PC-3 (cell line): ENCODE data around the gene PPHLN1.

Source experiments
- EZH2 ChIP-seq: fragments of 300-600 bp; sonication (generic); IDR thresholded peaks from one replicate; pipeline ENCODE4 v1.6.1; 2017; ENCODE audit warnings: antibody characterized with exemption, mild to moderate bottlenecking, low read length; ENCODE audit not compliant: unreplicated experiment
- TF ChIP-seq, protein P1 (sequence below): fragments of 300-600 bp; sonication (generic); conservative IDR thresholded peaks from 2 replicates; pipeline ENCODE4 v1.5.1; 2017; ENCODE audit warnings: antibody characterized with exemption, low read depth, mild to moderate bottlenecking, low read length

DNA sequence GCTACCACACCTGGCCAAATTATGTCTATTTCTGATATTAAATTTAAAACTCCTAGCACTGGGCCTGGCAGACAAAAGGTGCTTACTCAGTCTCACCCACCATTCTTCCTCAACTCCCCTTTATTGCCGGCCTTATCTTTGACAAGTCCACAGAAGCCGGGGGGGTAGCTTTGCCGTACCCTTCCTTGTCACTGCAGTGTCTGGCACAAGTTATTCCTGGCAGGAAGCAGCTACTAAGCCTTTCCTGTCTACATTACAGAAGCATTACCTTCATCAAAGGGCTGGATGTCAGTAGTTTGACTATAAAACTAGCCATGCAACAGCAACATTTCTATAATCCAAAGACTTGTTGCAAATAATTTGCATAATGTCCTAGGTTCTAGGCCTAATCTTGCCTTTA, 136.5 kb downstream of the PPHLN1 start:
- TF ChIP-seq, protein P1, sequence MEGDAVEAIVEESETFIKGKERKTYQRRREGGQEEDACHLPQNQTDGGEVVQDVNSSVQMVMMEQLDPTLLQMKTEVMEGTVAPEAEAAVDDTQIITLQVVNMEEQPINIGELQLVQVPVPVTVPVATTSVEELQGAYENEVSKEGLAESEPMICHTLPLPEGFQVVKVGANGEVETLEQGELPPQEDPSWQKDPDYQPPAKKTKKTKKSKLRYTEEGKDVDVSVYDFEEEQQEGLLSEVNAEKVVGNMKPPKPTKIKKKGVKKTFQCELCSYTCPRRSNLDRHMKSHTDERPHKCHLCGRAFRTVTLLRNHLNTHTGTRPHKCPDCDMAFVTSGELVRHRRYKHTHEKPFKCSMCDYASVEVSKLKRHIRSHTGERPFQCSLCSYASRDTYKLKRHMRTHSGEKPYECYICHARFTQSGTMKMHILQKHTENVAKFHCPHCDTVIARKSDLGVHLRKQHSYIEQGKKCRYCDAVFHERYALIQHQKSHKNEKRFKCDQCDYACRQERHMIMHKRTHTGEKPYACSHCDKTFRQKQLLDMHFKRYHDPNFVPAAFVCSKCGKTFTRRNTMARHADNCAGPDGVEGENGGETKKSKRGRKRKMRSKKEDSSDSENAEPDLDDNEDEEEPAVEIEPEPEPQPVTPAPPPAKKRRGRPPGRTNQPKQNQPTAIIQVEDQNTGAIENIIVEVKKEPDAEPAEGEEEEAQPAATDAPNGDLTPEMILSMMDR = no peak
- no peak for TF ChIP-seq EZH2
